HG02798 (cell line): Measurements from ENCODE around the gene GABRA5.

Experiments
- ATAC-seq: cut with Tn5 transposase; IDR thresholded peaks from one replicate; pipeline ENCODE4 v1.9.1; 2021; ENCODE audit warnings: mild to moderate bottlenecking; ENCODE audit not compliant: unreplicated experiment, poor library complexity

Gene GABRA5

DNA sequence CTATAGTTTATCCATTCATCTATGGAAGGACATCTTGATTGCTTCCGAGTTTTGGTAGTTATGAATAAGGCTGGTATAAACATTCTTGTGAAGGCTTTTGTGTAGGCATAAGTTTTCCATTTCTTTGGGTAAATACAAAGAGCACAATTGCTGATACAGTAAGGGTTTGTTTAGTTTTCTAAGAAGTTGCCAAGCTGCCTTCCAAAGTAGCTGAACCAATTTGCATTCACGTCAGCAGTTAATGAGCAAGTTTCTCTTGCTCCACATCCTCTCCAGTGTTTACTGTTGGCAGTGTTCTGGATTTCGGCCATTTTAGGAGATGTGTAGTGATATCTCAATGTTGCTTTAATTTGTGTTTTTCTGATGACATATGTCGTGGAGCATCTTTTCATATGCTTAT, 34.2 kb downstream of the GABRA5 start:
- no peak for ATAC-seq

GRCh38 chr15:26910715-26911114, 43.9 kb downstream of the GABRA5 start:
- ATAC-seq: no peak

GRCh38 chr15:26921433-26921832, 54.6 kb downstream of the GABRA5 start:
- ATAC-seq: no peak

- no peak for ATAC-seq
These were observed 59.2 kb downstream of the GABRA5 start for GRCh38 chr15:26926081-26926480.

DNA sequence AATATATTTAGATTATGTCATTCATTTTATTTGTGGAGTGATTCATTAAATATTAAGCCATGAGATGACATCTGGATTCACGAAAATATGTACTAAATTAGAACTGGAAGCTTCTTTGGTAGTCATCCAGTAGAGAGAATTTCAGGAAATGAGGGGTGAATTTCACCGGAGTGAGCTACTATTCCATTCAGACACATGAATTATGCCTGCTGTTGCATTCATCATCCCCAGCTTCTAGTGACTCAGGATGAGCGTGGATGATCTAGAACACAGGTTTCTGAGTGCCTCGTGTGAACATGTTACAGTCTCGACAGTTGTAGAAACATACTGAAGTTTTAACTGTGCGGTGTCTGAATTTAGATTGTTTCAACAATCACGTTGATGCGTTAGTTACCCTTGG, 61.2 kb downstream of the GABRA5 start:
- ATAC-seq: no peak

DNA sequence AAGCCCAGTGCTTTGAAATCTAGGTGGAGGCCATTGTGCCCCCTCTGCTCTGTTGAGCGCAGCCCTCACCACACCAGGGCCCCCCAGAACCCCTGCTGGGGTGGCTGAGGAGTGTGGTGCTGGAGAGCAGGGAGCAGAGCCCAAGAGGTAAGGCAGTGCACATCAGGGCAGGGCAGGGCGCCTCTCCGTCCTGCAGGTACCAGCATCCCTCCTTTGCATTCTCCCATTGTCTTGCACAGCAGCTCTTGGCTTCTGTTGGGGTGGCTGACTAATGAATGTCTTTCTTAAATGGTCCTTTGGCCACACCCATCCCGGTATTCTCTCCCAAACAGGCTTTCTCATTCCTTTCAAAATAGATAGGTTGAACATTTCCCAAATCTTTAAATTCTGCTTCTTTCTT, 62.7 kb downstream of the GABRA5 start:
- no peak for ATAC-seq

DNA sequence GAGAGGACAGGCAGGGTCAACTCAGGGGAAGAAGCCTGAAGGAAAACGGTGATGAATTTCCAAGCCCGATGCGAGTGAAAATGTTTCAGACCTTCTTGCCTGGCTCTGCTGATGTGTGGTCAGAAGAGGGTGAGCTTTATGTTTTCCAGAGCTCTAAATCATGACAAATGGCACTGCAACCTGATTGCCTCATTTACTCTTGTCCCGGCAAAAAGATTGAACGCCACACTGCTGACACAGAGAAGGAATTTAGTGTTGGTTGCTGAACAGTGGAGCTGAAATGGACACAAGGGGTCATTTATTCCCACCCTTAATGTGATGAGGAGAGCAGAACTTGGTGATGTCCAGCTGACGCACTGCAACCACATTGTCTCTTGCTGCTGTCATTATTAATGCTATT, 68.0 kb downstream of the GABRA5 start:
- no peak for ATAC-seq

GRCh38 chr15:26935322-26935721, 68.5 kb downstream of the GABRA5 start:
- ATAC-seq: no peak

GRCh38 chr15:26936502-26936901, 69.6 kb downstream of the GABRA5 start:
- ATAC-seq: no peak

DNA sequence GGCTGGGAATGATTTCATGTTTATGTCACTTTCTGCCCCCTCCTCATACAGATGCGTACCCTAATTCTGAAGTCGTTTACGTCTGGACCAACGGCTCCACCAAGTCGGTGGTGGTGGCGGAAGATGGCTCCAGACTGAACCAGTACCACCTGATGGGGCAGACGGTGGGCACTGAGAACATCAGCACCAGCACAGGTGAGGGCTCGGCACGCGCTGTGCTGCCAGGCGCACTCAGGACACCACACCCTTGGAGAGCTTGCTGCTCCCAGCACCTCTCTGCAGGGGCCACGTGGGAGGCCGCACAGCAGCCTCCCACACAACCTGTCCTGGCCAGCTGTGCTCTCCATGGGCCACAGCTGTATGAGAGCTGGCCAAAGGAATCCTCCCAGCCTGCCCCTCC, 70.3 kb downstream of the GABRA5 start:
- ATAC-seq: no peak

- ATAC-seq: no peak
These were observed 72.5 kb downstream of the GABRA5 start for GRCh38 chr15:26939398-26939797.

DNA sequence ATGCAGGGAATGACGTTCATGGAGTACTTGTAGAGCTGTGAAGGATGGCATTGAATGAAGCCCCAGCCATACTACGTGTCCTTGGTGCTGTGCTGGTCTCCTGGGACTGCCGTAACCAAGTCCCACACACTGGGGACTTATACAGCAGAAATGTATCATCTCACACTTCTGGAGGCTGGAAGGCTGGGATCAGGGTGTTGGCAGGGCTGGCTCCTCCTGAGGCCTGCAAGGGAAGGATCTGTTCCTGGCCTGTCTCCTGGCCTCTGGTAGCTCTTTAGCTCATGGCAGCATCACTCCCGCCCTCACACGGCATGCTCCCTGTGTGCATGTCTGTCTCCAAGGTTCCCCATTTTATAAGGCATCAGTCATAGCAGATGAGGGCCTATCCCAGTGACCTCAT, 74.6 kb downstream of the GABRA5 start:
- no peak for ATAC-seq

DNA sequence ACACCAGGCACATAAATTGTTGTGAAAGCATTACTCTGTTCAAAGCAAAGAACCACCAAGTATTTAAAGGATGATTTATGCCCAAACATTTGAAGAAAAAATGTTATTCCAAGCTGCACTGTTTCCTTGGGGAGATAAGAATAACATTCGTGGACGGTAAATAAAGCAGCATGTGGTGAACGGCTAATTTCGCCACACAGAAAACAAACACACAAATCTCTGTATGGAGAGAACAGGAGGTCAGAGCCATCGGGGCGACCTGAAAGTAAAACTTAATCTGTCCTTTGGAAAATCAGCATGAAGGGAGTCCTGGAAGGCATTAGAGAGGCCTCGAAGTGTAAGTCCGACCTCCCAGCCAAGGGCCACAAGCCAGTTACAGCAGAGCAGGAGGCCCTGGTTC, 77.0 kb downstream of the GABRA5 start:
- ATAC-seq: no peak

- ATAC-seq: no peak
These were observed 78.2 kb downstream of the GABRA5 start for GRCh38 chr15:26945046-26945445.

DNA sequence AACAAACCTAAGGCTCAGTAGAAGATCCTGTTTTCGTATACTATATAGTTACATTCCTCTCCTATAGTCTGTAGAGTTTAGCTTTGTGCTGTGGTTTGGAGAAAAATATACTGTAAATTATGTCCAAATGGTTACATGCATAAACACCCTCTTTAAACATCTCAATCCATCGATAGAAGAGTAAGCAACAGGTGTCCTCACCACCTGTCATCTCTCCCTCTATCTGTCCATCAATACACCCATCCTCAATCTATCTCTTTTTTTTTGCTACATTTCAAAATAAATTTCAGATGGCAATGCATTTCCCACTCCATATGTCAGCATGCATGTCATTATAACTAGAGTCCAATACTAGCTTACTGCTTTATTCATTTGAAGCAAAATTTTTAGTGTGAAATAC, 83.1 kb downstream of the GABRA5 start:
- no peak for ATAC-seq

DNA sequence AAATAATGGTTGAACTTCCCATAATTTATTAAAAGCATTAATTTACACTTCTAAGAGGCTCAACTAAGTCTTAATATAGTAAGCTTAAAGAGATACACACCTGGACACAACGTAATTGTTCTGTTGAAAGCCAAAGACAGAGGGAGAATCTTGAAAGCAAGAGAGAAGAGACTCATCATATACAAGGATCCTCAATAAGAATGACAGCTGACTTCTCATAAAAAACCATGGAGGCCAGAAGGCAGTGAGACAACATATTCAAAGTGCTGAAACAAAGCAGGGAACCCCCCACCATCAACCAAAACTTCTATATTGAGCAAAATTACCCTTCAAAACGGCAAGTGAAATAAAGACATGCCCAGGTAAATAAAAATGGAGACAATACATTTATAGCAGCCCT, 87.5 kb downstream of the GABRA5 start:
- no peak for ATAC-seq

DNA sequence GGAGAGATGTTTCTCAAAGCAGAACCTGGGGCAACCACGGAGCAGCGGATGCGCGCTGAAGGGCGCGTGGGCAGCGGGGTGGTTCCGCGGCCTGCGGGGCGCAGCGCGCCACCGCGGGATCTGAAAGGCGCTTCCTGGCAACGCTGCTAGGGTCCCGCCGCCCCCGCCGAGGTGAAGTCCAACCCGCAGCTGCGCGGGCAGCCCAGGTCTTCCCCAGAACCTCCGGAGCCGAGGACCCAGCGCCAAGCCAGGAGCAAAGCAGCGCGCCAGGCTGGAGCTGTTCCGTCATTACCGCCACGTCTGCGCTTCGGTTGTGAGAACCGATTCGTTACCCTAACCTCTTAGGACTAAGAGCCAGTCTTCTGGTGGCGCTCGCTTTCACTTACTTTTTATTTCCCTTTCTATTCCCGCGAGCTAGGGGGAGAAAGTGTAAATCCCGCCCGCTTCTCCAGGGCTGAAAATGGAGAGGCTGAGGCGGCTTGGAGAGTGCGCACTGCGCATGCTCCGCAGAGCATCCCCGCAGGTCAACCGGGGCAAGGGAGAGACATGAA, 100.9 kb downstream of the GABRA5 start:
- ATAC-seq: no peak

GRCh38 chr15:26968806-26969205, 101.9 kb downstream of the GABRA5 start:
- ATAC-seq: no peak

- ATAC-seq: no peak
These were observed 103.9 kb downstream of the GABRA5 start, which contains the start of gene GABRG3 for GRCh38 chr15:26970712-26971210. Gene GABRG3, plus strand, starts transcription at chr15:26971181.

- no peak for ATAC-seq
These were observed 104.6 kb downstream of the GABRA5 start for GRCh38 chr15:26971271-26972018.

DNA sequence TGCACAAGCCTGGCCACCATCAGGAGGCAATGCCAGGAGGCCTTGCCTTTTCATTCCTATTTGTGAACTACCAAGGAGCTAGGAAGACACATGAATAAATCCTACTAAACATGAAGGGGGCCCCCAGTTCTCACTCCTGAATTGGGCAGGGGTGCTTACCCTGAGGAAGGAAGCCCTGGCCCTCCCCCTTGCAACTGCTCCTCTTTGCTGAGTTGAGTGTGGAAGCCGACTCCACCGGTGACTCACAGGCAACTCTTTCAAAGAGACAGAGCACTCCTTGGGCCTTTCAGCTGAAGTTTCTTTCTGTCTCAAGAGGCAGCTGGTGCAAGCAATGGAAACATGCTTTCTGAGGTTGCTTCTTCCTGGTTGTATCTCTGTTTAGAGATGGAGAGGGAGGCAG, 105.8 kb downstream of the GABRA5 start:
- no peak for ATAC-seq
